ENCODE measurements around the gene HDAC1.

HDAC1 gene

GRCh38 chr1:32377541-32378220, 85.8 kb downstream of the HDAC1 start:
- DNase-seq = no peak

GRCh38 chr1:32380057-32380456, 88.2 kb downstream of the HDAC1 start:
- no peak for DNase-seq
